ENCODE data around the gene NLGN4X. TPM values are rescaled to one million over a fixed set of nuclear protein-coding genes. Genes with fewer than 3 reads are reported as not detected.

Gene NLGN4X
- not detected for total RNA-seq
- 0 reads per million in 2 donors for total RNA-seq

DNA sequence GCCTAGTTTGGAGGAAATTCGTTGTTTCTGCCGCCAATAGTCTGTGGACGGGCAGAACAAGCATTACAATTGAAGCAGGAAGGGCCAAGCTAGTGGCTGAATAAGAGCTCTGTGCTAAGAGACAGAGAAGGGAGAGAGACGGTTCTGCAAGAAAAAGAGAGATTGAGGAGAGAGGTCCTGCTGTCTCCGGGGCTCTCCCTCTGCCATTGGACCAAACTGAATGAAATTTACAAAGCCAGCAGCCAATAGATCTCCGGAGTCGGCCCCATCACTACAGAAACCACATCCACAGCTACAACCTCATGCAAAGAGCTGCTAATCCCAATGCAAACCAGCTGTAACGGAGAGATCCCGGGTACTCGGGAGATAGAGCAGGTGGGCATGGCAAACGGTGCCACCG, at the start of gene NLGN4X:
TSS of gene NLGN4X (minus strand) at position 148 of the 400 bp plus-strand sequence. CDS start 77,401 bp downstream, outside the sequence.
- Mint-ChIP-seq H3K36me3 (ENCODE audit: low read depth) (no peaks in the 10 kb centered on the region), H3K27me3 (peaks cover 19% of the 10 kb centered on the region), H3K27ac (no peak within 1 kb of the TSS), H3K4me1 (no peaks in the 10 kb centered on the region), H3K4me3 (no peak within 1 kb of the TSS)
- ATAC-seq (no peak), DNase-seq (no peak)
- no peaks in the 10 kb centered on the region for H3K9me3 ChIP-seq (ENCODE audit: control insufficient read depth, low read length, poor library complexity, severe bottlenecking)

DNA sequence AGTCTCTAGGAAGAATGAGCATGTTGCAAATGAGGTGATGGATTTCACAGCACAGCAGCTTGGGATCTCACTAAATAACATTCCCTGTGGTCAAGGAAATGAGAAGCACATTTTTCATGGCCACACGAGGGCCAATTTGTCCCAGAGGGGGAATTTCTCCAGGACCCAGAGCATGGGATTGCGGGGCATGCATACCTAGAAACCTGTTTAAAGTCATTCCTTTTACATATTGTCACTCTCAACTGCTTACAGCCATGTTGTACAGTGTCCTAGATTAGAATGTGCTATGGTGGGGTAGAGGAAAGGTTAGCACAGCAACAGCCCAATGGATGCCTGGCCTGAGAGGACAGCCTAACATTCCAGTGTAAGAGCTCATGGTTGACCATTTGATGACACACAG, 37.4 kb upstream of the NLGN4X start:
- Mint-ChIP-seq H3K27ac (no peak overlapping the region), H3K27me3 (no peaks in the 10 kb centered on the region), H3K4me1 (no peaks in the 10 kb centered on the region), H3K36me3 (ENCODE audit: low read depth) (no peaks in the 10 kb centered on the region), H3K4me3 (no peak overlapping the region)
- no peak for DNase-seq
- H3K9me3 ChIP-seq (ENCODE audit: control insufficient read depth, low read length, poor library complexity, severe bottlenecking) = no peaks in the 10 kb centered on the region
- no peak for ATAC-seq

DNA sequence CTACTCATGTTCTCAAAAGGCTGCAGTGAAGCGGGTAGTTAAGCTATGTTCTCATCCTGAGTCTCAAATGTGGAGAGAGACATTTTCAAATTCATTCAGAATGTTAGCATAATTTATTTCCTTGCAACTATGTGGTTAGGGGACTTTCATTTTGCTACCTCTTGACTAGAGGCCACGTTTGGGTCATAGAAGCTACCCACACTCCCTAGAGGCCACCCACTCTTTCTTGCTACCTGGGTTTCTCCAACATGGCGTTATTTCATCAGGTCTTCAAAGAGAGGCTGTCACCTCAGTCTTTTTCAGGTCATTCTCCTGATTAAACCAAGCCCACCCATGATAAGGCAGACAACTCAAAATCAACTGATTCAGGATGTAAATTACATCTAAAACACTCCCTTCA, 34.3 kb upstream of the NLGN4X start:
- Mint-ChIP-seq H3K4me3 (no peak overlapping the region), H3K36me3 (ENCODE audit: low read depth) (no peaks in the 10 kb centered on the region), H3K4me1 (no peaks in the 10 kb centered on the region), H3K27ac (no peak overlapping the region), H3K27me3 (no peaks in the 10 kb centered on the region)
- H3K9me3 ChIP-seq (ENCODE audit: control insufficient read depth, low read length, poor library complexity, severe bottlenecking) = no peaks in the 10 kb centered on the region
- DNase-seq (no peak), ATAC-seq (no peak)

DNA sequence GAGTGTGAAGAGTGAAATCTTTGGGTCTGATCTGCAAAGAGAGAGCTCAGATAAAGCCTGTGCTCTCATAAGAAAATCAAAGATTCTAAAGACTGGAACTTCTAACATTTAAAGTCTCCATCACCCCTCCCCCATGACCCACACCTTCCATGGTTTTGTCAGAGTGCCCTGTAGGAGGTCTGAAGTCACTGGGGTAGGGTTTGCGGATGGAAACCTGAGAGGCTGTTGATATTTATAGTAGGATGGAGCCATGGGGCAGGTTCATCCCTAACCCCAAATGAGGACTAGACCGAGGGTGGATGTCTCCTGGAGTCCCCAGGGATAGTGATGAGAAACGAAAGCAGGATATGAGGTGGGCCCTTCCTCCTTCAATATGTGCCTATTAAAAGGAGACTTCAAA, 28.4 kb upstream of the NLGN4X start:
- no peaks in the 10 kb centered on the region for H3K4me1 Mint-ChIP-seq
- no peak overlapping the region for H3K4me3 Mint-ChIP-seq
- H3K9me3 ChIP-seq (ENCODE audit: control insufficient read depth, low read length, poor library complexity, severe bottlenecking) = no peaks in the 10 kb centered on the region
- H3K36me3 Mint-ChIP-seq (ENCODE audit: low read depth) = no peaks in the 10 kb centered on the region
- no peaks in the 10 kb centered on the region for H3K27me3 Mint-ChIP-seq
- no peak overlapping the region for H3K27ac Mint-ChIP-seq
- DNase-seq (no peak), ATAC-seq (no peak)

DNA sequence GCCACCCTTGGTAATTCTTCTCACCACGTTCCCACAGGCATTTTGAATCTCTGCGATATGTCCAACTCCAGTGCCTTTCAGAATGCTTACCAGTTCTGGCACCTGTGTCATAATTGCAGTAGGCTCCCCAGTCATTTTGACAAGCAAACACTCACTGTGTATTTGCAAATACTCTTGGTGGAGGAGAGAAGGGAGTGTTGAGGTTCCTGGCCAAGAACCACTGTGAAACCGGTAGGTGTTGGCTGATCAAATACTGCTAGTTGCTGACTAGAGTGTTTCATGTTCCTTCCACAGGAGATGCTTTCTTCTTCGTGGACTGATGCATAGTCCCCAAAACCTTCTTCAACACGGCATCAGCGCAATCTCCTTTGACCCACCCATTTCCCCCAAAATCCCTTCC, 16.0 kb upstream of the NLGN4X start:
- DNase-seq (no peak), ATAC-seq (no peak)
- no peaks in the 10 kb centered on the region for H3K36me3 Mint-ChIP-seq (ENCODE audit: low read depth)
- H3K4me3 Mint-ChIP-seq = no peak overlapping the region
- H3K9me3 ChIP-seq (ENCODE audit: control insufficient read depth, low read length, poor library complexity, severe bottlenecking) = no peaks in the 10 kb centered on the region
- H3K27ac Mint-ChIP-seq = no peak overlapping the region
- H3K27me3 Mint-ChIP-seq = no peaks in the 10 kb centered on the region
- no peaks in the 10 kb centered on the region for H3K4me1 Mint-ChIP-seq

DNA sequence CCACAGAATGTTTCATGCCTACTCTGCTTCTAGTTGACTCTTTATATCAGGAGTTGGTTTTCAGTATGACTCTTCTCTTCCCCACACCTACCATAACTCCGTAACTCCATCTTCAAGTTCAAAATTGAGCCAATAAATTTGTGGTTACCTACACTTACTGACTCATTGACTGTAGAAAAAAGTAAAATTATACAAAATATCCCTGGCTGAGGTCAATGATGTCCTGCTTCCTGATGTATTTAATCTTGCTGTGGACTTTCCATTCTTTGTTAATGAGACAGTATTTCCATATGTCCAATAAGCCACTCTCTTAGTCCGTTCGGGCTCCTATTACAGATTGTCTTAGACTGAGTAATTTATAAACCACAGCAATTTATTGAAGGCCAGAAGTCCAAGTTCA, 9.9 kb upstream of the NLGN4X start:
- ATAC-seq = no peak

DNA sequence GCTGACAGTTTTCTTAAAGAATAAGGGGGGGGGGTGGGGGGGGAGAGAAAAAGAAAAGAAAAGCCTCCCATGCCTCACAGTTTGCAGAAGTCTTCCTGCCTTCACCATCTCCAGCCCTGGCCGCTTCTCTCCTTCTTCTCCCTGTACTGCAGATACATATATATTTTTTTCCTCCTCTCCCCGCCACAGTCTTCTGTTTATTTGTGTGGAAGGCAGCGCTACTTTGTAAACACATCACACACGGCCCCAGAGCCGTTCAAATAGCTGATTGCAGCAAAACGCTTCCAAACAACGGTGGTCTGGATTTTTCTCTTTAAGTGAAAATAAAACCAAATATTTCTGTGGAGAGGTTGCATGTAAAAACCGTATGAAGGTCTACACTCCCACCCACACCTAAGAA, 732 bp downstream of the NLGN4X start:
- H3K9me3 ChIP-seq (ENCODE audit: control insufficient read depth, low read length, poor library complexity, severe bottlenecking) = no peaks in the 10 kb centered on the region
- ATAC-seq (no peak), DNase-seq (no peak)
- H3K27me3 Mint-ChIP-seq = peaks cover 19% of the 10 kb centered on the region
- no peak overlapping the region for H3K27ac Mint-ChIP-seq
- no peaks in the 10 kb centered on the region for H3K36me3 Mint-ChIP-seq (ENCODE audit: low read depth)
- H3K4me3 Mint-ChIP-seq = no peak overlapping the region
- no peaks in the 10 kb centered on the region for H3K4me1 Mint-ChIP-seq

More for the DNA sequence above, 9.9 kb upstream of the NLGN4X start:
- Mint-ChIP-seq H3K4me1 (no peaks in the 10 kb centered on the region), H3K27me3 (no peaks in the 10 kb centered on the region), H3K36me3 (ENCODE audit: low read depth) (no peaks in the 10 kb centered on the region), H3K27ac (no peak overlapping the region), H3K4me3 (no peak overlapping the region)
- no peak for DNase-seq
- no peaks in the 10 kb centered on the region for H3K9me3 ChIP-seq (ENCODE audit: control insufficient read depth, low read length, poor library complexity, severe bottlenecking)

DNA sequence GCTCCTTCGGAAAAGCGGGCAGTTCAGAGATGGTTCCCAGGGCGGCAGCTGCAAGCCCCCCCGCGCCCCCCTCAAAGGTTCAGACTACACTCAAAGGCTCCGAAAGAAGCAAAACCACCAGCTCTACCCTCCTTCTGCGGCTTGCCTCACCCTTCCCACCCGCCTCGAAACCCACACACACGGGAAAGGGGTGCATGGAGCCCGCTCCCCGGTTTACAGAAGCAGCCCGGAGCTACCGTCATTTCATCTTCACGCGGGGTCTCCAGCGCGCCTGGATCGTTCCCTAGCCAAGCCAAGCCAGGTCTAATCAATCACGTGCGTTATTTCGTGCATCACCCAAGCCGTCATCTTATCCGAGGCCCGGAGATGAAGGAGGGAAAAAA, 1.2 kb downstream of the NLGN4X start:
- no peaks in the 10 kb centered on the region for H3K9me3 ChIP-seq (ENCODE audit: control insufficient read depth, low read length, poor library complexity, severe bottlenecking)
- ATAC-seq = no peak
- H3K4me3 Mint-ChIP-seq = no peak overlapping the region
- H3K27ac Mint-ChIP-seq = no peak overlapping the region
- no peaks in the 10 kb centered on the region for H3K36me3 Mint-ChIP-seq (ENCODE audit: low read depth)
- peaks cover 19% of the 10 kb centered on the region for H3K27me3 Mint-ChIP-seq
- DNase-seq = no peak
- H3K4me1 Mint-ChIP-seq = no peaks in the 10 kb centered on the region

DNA sequence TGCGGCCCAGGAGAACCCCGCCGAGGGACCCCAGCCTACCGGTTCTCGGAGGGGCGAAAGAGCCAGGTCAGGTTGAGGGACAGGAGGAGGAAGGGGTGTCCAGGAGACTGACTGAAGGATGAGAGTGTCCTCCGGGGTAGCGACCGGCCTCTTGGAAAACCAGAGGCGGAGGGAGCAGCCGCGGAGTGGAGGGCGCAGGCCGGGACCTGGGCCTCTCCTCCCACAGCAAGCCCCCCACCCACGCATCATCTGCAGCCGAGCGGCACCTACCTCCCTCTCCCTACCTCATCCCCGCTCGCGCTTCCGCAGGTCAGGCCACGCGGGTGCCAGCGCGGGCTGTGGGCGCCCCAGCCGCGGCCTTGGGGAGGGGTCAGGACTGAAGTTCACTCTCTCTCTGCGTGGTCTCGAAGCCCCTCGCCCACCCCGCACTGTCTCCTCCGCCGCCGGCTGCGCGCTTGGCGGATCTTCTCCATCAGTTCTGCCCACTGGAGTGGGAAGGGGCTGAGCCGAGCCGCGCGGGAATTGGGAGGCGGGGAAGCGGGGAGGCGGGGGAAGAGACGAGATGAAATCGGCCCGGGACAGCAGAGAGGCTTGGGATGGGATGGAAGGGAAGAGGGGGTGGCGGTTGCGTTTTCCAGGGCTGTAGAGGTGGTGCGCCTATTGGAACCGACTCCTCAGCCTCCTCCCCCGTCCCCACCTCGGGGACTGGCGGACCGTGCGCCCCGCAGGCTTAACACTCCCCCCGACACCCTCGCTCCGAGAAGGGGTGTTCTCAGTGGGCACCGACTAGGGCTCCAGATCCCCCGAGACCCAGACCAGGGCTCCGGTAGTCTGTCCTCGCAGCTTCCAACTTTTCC, 1.8 kb downstream of the NLGN4X start:
- no peak for ATAC-seq
- Mint-ChIP-seq H3K4me3 (no peak overlapping the region), H3K27me3 (peaks cover 19% of the 10 kb centered on the region), H3K36me3 (ENCODE audit: low read depth) (no peaks in the 10 kb centered on the region), H3K27ac (no peak overlapping the region), H3K4me1 (no peaks in the 10 kb centered on the region)
- H3K9me3 ChIP-seq (ENCODE audit: control insufficient read depth, low read length, poor library complexity, severe bottlenecking) = no peaks in the 10 kb centered on the region
- no peak for DNase-seq

DNA sequence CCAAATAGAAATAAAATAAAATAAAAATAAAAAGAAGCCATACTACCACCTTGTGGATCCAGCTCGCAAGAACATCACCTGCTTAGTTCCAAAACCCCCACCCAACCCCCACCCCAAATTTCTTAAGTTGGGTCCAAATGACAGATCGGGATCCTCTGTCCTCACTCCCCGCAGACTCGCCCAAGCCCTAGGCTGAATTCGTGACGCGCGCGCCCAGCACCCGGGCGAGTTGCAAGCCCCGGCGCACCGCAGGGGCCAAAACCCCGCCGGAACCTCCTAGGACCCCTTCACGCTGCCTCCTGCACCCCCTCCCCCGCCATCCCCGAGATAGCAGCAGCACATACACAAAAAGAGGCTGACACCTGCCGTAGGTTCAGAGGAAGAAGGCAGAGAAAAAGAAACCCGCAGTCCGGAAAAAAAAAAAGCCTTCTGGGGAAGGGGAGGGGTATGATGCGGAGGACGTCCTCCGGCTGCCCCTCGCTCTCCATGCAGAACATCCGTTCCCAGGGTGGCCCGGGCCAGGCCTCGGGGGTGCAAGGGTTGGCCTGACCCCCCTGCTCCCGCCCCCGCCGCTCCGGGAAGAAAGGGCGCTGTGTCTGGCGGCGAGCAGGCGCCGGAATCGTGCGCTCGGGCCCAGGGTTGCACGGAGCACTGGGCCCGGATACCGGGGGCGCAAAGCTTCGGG, 2.6 kb downstream of the NLGN4X start:
- no peaks in the 10 kb centered on the region for H3K9me3 ChIP-seq (ENCODE audit: control insufficient read depth, low read length, poor library complexity, severe bottlenecking)
- DNase-seq (no peak), ATAC-seq (no peak)
- no peak overlapping the region for H3K4me3 Mint-ChIP-seq
- H3K36me3 Mint-ChIP-seq (ENCODE audit: low read depth) = no peaks in the 10 kb centered on the region
- H3K27me3 Mint-ChIP-seq = peaks cover 19% of the 10 kb centered on the region
- no peaks in the 10 kb centered on the region for H3K4me1 Mint-ChIP-seq
- no peak overlapping the region for H3K27ac Mint-ChIP-seq

DNA sequence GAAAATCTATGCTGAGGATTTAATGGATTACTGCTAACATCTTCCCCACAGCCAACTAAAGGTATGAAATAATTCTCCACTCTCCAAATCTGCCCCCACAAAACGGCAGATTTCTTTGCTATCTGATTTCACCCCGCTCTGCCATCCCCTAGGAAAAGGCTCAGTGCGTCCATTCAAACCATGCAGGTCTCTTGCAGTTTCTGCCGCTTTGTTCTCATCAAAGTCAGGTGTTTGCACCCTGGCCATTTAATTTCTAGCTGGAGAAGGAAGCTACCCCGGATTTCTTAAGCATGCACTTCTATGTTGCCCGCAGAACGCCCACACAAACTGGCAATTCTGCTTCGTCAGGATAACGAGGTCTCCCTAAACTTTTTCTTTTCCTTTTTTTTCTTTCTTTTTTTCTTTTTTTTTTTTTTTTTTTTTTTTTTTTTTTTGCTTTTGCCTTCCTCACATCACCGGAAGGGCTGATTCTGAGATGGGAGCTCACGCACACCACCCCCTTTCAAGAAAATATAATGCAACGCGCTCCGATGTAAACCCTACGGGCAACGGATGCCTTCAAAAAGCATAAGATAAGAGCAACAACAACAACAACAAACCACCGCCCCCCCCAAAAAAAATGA, 3.3 kb downstream of the NLGN4X start:
- H3K9me3 ChIP-seq (ENCODE audit: control insufficient read depth, low read length, poor library complexity, severe bottlenecking) = no peaks in the 10 kb centered on the region
- peaks cover 19% of the 10 kb centered on the region for H3K27me3 Mint-ChIP-seq
- DNase-seq (no peak), ATAC-seq (no peak)
- H3K36me3 Mint-ChIP-seq (ENCODE audit: low read depth) = no peaks in the 10 kb centered on the region
- no peak overlapping the region for H3K27ac Mint-ChIP-seq
- no peaks in the 10 kb centered on the region for H3K4me1 Mint-ChIP-seq
- no peak overlapping the region for H3K4me3 Mint-ChIP-seq

DNA sequence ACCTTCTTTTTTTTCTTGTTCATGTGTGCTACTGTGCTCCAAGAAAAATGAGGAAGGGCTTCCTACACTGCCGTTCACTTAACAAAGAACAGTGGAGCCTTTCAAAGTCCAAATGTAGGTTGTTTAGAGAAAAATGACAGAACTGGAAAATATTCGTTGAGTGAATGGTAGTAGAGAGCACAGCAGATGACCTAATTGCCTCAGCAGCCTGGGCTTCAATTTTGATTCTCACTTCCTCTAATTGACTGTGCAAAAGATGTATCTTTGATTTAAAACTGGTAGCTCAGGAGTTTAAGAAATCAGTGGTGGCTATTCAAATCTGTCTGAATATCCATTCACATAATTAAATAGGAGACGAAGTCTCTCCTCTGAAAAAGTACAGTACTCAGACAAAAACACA, 5.2 kb downstream of the NLGN4X start:
- H3K27me3 Mint-ChIP-seq = peaks cover 10% of the 10 kb centered on the region
- DNase-seq (no peak), ATAC-seq (no peak)
- no peaks in the 10 kb centered on the region for H3K4me1 Mint-ChIP-seq
- H3K36me3 Mint-ChIP-seq (ENCODE audit: low read depth) = no peaks in the 10 kb centered on the region
- H3K4me3 Mint-ChIP-seq = no peak overlapping the region
- no peak overlapping the region for H3K27ac Mint-ChIP-seq
- H3K9me3 ChIP-seq (ENCODE audit: control insufficient read depth, low read length, poor library complexity, severe bottlenecking) = no peaks in the 10 kb centered on the region

DNA sequence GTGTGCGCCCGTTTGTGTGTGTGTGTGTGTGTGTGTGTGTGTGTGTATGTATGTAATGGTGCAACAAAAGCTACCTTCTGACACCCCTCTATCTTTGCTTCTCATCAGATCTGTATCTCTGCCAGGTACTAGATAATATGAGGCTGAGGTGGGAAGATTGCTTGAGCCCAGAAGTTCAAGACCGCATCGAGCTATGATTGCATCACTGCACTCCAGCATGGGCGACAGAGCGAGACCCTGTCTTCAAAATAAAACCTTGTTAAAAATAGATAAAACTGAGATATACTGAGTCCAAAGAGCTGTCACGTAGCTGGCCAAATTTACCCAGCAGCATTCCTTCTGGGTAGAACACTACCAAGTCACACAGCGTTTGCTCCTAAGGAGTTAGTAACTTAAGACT, 18.4 kb downstream of the NLGN4X start:
- no peak overlapping the region for H3K27ac Mint-ChIP-seq
- H3K27me3 Mint-ChIP-seq = no peaks in the 10 kb centered on the region
- DNase-seq (no peak), ATAC-seq (no peak)
- no peaks in the 10 kb centered on the region for H3K4me1 Mint-ChIP-seq
- no peak overlapping the region for H3K4me3 Mint-ChIP-seq
- no peaks in the 10 kb centered on the region for H3K36me3 Mint-ChIP-seq (ENCODE audit: low read depth)
- H3K9me3 ChIP-seq (ENCODE audit: control insufficient read depth, low read length, poor library complexity, severe bottlenecking) = no peaks in the 10 kb centered on the region

Measured in T-helper 17 cell (primary cell).